SK-N-SH treated with all-trans-retinoic acid at 6 μM for 48 hours (cell line): ENCODE measurements around the gene SV2B.

Experiments used
- ATAC-seq: fragments of 200-7000 bp; cut with Tn5 transposase; 3 replicates; pipeline ENCODE4 v1.9.1; 2020; ENCODE audit warnings: mild to moderate bottlenecking, moderate library complexity
- ARNTL ChIP-seq: fragments of 450-650 bp; formaldehyde crosslinking; IDR thresholded peaks from 2 replicates; pipeline ENCODE4 v1.5.0; 2020; ENCODE audit warnings: low read depth, mild to moderate bottlenecking, moderate library complexity, borderline replicate concordance
- BACH2 ChIP-seq: fragments of 250-450 bp; sonication (Bioruptor Pico); IDR thresholded peaks from 2 replicates; pipeline ENCODE4 v1.9.0; 2021; ENCODE audit warnings: mild to moderate bottlenecking, borderline replicate concordance
- CREB5 ChIP-seq: fragments of 250-450 bp; sonication (Bioruptor Pico); IDR thresholded peaks from 2 replicates; pipeline ENCODE4 v1.5.1; 2020; ENCODE audit warnings: low read depth, mild to moderate bottlenecking, moderate library complexity
- CSDC2 ChIP-seq: fragments of 250-450 bp; sonication (Bioruptor Pico); IDR thresholded peaks from 2 replicates; pipeline ENCODE4 v1.5.0; 2020; ENCODE audit warnings: mild to moderate bottlenecking, moderate library complexity
- CSRNP3 ChIP-seq: fragments of 250-450 bp; sonication (Bioruptor Pico); IDR thresholded peaks from 2 replicates; pipeline ENCODE4 v1.5.1; 2021; ENCODE audit warnings: mild to moderate bottlenecking, moderate library complexity
- ESRRG ChIP-seq: fragments of 250-450 bp; sonication (Bioruptor Pico); IDR thresholded peaks from 2 replicates; pipeline ENCODE4 v1.6.1; 2021; ENCODE audit warnings: mild to moderate bottlenecking
- GLIS3 ChIP-seq: fragments of 250-450 bp; sonication (Bioruptor Pico); IDR thresholded peaks from 2 replicates; pipeline ENCODE4 v1.5.0; 2020; ENCODE audit warnings: mild to moderate bottlenecking, moderate library complexity
- OSR1 ChIP-seq: fragments of 250-450 bp; sonication (Bioruptor Pico); IDR thresholded peaks from 2 replicates; pipeline ENCODE4 v1.8.0; 2022; ENCODE audit warnings: moderate library complexity, mild to moderate bottlenecking, inconsistent platforms
- PATZ1 ChIP-seq: fragments of 250-450 bp; sonication (Bioruptor Pico); IDR thresholded peaks from 2 replicates; pipeline ENCODE4 v1.8.0; 2020; ENCODE audit warnings: mild to moderate bottlenecking, moderate library complexity, borderline replicate concordance
- POU6F1 ChIP-seq: fragments of 250-450 bp; sonication (Bioruptor Pico); IDR thresholded peaks from 2 replicates; pipeline ENCODE4 v1.8.0; 2021; ENCODE audit warnings: low read depth, mild to moderate bottlenecking, moderate library complexity, borderline replicate concordance
- PPARA ChIP-seq: fragments of 250-450 bp; sonication (Bioruptor Pico); IDR thresholded peaks from 2 replicates; pipeline ENCODE4 v1.5.0; 2020; ENCODE audit warnings: mild to moderate bottlenecking, borderline replicate concordance
- RARB ChIP-seq: fragments of 250-450 bp; sonication (Bioruptor Pico); IDR thresholded peaks from 2 replicates; pipeline ENCODE4 v1.8.0; 2021; ENCODE audit warnings: mild to moderate bottlenecking, moderate library complexity
- SNAI2 ChIP-seq: fragments of 250-450 bp; sonication (Bioruptor Pico); IDR thresholded peaks from 2 replicates; pipeline ENCODE4 v1.5.0; 2020; ENCODE audit warnings: mild to moderate bottlenecking, moderate library complexity
- TCF4 ChIP-seq: fragments of 250-450 bp; sonication (Bioruptor Pico); IDR thresholded peaks from 2 replicates; pipeline ENCODE4 v1.8.0; 2021; ENCODE audit warnings: mild to moderate bottlenecking, moderate library complexity, borderline replicate concordance
- TOX ChIP-seq: fragments of 250-450 bp; sonication (Bioruptor Pico); IDR thresholded peaks from 2 replicates; pipeline ENCODE4 v1.8.0; 2021; ENCODE audit warnings: mild to moderate bottlenecking, moderate library complexity, borderline replicate concordance
- TSHZ2 ChIP-seq: fragments of 250-450 bp; sonication (Bioruptor Pico); IDR thresholded peaks from 2 replicates; pipeline ENCODE4 v1.5.0; 2020; ENCODE audit warnings: mild to moderate bottlenecking, moderate library complexity
- ZC3H10 ChIP-seq: fragments of 250-450 bp; sonication (Bioruptor Pico); IDR thresholded peaks from 2 replicates; pipeline ENCODE4 v1.5.1; 2021; ENCODE audit warnings: mild to moderate bottlenecking, moderate library complexity
- ZFP3 ChIP-seq: fragments of 250-450 bp; sonication (Bioruptor Pico); IDR thresholded peaks from 2 replicates; pipeline ENCODE4 v1.5.0; 2020; ENCODE audit warnings: mild to moderate bottlenecking, moderate library complexity
- ZFP30 ChIP-seq: fragments of 450-650 bp; formaldehyde crosslinking; IDR thresholded peaks from 2 replicates; pipeline ENCODE4 v1.5.0; 2022; ENCODE audit warnings: mild to moderate bottlenecking, moderate library complexity
- ZNF565 ChIP-seq: fragments of 450-650 bp; formaldehyde crosslinking; conservative IDR thresholded peaks from 2 replicates; pipeline ENCODE4 v1.5.0; 2020; ENCODE audit warnings: low read depth, mild to moderate bottlenecking, moderate library complexity
- ZNF70 ChIP-seq: fragments of 450-650 bp; formaldehyde crosslinking; IDR thresholded peaks from 2 replicates; pipeline ENCODE4 v1.5.0; 2020; ENCODE audit warnings: mild to moderate bottlenecking, moderate library complexity
- ZNF8 ChIP-seq: fragments of 450-650 bp; formaldehyde crosslinking; IDR thresholded peaks from 2 replicates; pipeline ENCODE4 v1.5.0; 2020; ENCODE audit warnings: mild to moderate bottlenecking, moderate library complexity

The SV2B gene

GRCh38 chr15:91141097-91141496 is 41.0 kb downstream of the SV2B start:
- TF ChIP-seq CSDC2 (CRISPR knock-in tag) (no peak), ZFP30 (no peak), PPARA (CRISPR knock-in tag) (no peak), SNAI2 (CRISPR knock-in tag) (no peak), ZNF70 (no peak), ZNF565 (CRISPR knock-in tag) (no peak), ZC3H10 (no peak), ZNF8 (CRISPR knock-in tag) (no peak)
- no peak for ATAC-seq

GRCh38 chr15:91142106-91142744 is 42.2 kb downstream of the SV2B start:
- TF ChIP-seq BACH2 (CRISPR knock-in tag), result no peak
- TF ChIP-seq ZNF8 (CRISPR knock-in tag), result no peak
- no peak for TF ChIP-seq PATZ1 (CRISPR knock-in tag)
- no peak for TF ChIP-seq TOX
- TF ChIP-seq CREB5 (CRISPR knock-in tag), result no peak
- no peak for TF ChIP-seq CSRNP3 (CRISPR knock-in tag)
- TF ChIP-seq TSHZ2 (CRISPR knock-in tag), result no peak
- no peak for TF ChIP-seq CSDC2 (CRISPR knock-in tag)
- no peak for TF ChIP-seq ARNTL (CRISPR knock-in tag)
- TF ChIP-seq ZFP3 (CRISPR knock-in tag), result no peak
- TF ChIP-seq POU6F1, result no peak
- TF ChIP-seq RARB (CRISPR knock-in tag), result no peak
- TF ChIP-seq SNAI2 (CRISPR knock-in tag), result no peak
- no peak for TF ChIP-seq OSR1 (CRISPR knock-in tag)
- TF ChIP-seq ZFP30, result no peak
- TF ChIP-seq TCF4 (CRISPR knock-in tag), result no peak
- TF ChIP-seq GLIS3 (CRISPR knock-in tag), result no peak
- TF ChIP-seq ESRRG (CRISPR knock-in tag), result no peak
- TF ChIP-seq PPARA (CRISPR knock-in tag), result no peak
- TF ChIP-seq ZNF565 (CRISPR knock-in tag), result no peak
- ATAC-seq, result no peak

GRCh38 chr15:91142946-91143345 is 42.9 kb downstream of the SV2B start:
- TF ChIP-seq BACH2 (CRISPR knock-in tag) (no peak), CSRNP3 (CRISPR knock-in tag) (no peak), TOX (no peak)
- no peak for ATAC-seq
